ENCODE measurements around the gene ZNF335.
A peak's percentile ranks its signal among the peaks of the same experiment; 100 is the strongest.
"Not testable (repeated sequence)": the region's sequence is repeated elsewhere in the genome, so short reads cannot be mapped to it uniquely, and the experiment has no call there.

Gene ZNF335

DNA sequence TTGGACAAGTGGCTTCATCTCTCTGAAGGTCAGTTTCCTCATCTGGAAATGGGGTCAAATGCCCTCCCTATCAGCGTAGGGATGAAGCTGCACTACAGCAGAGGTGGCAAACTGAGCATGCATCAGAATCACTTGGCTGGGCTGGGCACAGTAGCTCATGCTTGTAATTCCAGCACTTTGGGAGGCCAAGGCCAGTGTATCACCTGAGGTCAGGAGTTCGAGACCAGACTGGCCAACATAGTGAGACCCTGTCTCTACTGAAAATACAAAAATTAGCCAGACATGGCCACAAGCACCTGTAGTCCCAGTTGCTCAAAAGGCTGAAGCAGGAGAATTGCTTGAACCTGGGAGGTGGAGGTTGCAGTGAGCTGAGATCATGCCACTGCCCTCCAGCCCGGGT, 30.0 kb upstream of the ZNF335 start:
- no peak for DNase-seq (ENCODE audit: low read depth)

DNA sequence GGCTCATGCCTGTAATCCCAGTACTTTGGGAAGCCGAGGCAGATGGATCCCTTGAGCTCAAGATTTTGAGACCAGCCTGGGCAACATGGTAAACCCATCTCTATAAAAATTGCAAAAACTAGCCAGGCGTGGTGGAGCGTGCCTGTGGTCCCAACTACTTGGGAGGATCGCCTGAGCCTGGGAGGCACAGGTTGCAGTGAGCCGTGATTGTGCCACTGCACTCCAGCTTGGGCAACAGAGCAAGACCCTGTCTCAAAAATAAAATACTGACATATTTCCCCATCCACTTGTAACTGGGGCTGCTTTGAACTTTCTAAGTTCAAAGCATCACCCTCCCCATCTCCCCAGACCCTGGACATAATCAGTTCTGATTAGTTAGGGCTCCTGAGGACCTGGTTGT, 29.5 kb upstream of the ZNF335 start:
- no peak for DNase-seq (ENCODE audit: low read depth)

DNA sequence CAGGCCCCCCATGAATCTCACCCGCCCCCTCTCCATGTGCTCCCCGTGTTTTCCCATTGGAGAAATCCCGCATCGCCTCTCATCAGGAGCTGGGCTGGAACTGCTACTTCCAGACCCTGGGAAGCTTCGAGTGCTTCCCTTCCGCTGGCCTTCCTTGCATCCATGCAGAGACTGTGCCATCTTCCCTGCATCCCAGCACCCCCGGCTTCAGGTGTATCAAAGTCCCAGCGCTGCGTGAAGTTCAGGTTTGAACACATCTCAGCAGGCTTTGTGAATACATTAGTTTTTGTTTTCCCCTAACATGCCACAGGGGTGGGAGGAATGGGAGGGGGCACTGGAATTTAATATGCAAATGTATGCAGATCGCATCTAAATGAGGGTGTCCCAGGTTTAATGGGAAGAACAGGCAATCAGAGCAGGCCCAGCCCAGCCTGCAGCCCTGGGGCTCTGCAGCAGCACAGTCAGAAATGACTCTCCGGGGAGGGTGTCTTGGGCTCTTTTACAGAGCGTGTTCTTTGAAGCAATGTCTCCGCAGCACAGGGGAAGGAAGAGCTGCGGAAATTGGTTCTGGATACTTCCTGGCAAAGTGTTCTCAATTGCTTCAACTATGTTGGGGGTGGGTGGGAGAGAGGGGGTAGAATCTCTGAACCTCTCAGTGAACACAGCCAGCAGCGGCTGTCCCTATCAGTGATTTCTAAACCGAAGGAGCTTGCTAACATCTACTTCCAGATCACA, 28.4 kb upstream of the ZNF335 start:
- DNase-seq (ENCODE audit: low read depth): no peak

DNA sequence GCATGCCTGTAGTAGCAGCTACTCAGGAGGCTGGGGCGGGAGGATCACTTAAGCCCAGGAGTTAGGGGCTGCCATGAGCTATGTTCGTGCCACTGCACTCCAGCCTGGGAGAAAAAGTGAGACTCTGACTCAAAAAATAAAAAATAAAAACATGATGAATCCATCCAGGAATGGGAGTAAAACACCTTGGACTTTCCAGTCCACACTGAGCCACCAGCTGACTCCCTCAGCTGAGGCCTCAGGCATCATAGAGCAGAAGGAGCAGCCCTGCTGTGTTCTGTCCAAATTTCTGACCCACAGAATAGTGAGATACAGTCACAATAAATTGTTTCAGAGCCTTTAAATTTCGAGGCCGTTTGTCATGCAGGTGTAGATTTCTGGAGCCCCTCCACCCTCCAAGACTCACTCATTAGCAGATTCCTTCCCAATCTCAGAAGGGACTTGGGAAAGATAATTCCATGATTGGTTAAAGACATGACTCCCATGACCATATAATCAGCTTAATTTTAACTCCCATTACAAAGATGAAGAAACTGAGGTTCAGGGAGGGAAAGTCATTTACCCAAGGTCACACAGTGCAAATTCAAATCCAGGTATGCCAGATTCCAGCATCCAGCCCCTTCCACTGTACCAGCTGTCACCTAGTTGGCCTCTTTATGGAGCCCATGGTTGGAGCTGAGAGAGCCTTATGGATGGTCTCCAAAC, 27.7 kb upstream of the ZNF335 start:
- no peak for DNase-seq (ENCODE audit: low read depth)

DNA sequence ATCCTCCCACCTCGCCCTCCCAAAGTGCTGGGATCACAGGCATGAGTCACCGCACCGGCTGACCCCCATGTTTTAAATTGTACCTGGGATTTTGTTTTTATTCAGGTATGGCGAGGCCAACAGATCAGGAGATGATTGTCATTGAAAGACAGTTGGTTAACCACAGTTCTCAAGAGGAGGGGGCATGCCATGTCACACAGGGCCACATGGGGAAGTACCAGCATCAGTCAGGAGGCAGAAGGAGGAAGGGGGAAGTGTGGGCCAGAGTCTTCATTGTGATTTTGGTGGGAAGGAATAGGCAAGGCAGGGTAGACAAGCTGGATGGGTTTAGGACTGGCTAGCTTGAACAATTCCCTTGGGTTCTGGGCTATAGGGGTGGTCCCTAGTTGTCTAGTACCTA, 26.8 kb upstream of the ZNF335 start:
- no peak for DNase-seq (ENCODE audit: low read depth)

DNA sequence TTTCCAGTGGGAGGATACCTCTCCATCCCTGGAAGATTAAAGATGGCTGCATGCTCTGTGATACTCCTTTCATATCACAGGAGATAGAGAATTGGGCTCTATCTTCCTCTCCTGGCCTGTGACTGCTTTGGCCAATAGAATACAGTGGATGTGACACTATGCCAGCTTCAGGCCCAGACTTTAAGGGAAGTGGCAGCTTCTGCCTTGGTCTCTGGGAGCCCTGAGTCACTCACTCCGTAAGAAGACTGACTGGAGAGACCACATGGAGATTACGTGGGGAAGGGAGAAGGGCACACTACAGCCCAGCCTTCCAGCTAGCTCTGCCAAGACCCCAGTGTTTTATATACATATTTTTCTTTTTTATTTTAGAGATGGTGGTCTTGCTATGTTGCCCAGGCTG, 26.3 kb upstream of the ZNF335 start:
- no peak for DNase-seq (ENCODE audit: low read depth)

DNA sequence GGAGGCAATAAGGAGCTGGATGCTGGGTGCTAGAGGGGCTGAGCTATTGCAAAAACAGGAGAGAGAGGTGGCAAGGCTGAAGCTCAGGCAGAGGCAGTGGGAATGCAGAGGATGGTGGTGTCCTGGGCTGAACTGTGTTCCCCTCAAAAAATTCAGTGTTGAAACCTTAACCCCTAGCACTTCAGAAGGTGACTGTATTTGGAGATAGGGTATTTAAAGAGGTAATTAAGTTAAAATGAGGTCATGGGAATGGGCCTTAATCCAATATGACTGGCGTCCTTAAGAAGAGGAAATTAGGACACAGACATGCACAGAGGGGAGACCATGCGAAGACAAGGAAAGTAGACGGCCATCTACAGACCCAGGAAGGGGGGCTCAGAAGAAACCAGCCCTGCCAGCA, 25.2 kb upstream of the ZNF335 start:
- no peak for DNase-seq (ENCODE audit: low read depth)

DNA sequence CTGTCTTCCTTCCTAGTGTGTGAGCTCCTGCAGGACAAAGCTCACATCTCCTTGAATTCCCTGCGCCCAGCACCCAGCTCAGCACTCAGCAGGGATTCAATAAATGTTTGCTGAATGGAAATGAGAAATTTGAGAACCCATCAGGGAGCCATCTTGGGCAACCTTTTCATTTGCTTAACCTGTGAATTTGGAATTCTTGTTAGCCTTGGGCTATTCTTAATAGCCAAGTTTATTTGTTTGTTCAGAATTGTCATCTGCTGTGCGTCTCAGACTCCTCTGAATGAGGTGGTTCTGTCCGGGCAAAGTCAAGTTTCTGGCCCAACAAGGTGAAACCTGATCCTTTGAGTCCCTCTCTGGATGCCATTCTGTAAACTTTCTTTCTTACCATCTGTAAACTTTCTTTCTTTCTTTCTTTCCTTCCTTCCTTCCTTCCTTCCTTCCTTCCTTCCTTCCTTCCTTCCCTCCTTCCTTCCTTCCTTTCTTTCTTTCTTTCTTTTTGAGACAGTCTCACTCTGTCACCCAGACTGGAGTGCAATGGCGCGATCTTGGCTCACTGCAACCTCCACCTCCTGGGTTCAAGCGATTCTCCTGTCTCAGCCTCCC, 23.6 kb upstream of the ZNF335 start:
- not testable (repeated sequence) for DNase-seq (ENCODE audit: low read depth)

DNA sequence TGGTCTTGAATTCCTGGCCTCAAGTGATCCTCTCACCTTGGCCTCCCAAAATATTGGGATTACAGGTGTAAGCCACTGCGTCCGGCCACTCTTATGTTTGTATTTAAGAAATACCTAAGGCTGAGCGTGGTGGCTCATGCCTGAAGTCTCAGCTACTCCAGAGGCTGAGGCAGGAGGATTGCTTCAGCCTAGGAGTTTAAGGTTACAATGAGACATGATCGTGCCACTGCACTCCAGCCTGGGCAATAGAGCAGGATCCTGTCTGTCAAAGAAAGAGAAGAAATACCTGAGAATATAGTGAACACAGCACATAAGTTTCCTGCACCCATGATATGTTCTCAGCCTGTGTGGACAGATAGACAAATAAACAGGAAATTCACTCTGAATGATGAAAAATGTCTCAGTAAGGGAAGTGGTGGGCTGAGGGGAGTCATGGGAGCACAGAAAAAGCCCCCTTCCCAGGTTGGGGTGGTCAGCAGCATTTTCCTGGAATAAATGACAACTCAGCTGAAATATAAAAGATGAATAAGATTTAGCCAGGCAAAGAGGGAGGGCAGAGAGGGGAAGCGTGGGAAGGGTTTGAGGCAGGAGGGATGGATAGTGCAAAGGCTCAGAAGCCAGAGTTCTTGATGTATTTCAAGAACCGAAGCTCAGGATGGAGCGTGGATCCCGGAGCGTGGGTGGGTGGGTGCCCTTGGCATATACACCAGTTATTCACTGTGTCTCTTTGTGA, 22.9 kb upstream of the ZNF335 start:
- DNase-seq (ENCODE audit: low read depth): no peak

DNA sequence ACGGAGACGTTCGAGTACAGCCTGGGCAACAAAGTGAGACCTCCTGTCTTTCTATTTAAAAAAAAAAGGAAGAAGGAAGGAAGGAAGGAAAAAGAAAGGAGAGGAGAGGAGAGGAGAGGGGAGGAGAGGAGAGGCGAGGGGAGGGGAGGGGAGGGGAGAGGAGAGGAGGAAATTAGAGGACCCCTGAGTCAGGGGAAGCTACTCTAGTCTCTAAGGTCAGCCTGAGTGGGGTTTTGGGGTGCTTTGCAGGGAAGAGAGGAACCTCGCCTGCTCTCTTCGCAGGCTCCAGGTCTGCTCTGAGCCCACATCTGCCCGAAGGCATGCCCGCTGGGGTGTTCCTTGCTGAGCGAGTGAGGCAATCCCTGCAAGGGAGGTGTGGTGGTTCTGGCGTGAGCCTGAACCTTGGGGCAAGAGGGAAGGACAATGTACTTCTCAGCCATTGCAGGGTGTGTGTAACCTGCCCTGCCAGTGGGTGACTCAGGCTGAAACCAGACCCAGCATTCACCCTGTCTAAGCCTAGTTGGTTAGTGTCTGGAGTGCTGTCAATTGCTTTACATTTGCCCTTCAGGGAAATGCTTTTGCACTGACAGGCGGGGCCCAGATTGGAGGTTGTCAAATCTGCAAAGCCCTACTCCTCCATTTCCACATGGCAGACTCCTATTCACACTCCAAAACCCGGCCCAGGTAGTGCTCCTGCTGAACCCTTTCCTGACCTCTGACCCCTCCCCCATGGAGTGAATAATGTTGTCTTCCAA, 21.4 kb upstream of the ZNF335 start:
- no peak for DNase-seq (ENCODE audit: low read depth)

DNA sequence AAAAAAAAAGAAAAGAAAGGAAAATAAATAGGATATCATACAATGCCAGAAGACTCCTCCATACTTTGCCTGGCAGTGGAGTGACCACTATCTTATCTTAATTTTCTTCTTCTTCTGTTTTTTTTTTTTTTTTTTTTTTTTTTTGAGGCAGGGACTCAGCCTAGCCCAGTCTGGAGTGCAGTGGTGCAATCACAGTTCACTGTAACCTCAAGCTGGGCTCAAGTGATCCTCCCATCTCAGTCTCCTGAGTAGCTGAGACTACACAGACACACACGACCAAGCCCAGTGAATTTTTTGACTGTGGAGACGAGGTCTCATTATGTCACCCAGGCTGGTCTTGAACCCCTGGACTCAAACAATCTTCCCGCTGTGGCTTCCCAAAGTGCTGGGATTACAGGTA, 19.6 kb upstream of the ZNF335 start:
- no peak for DNase-seq (ENCODE audit: low read depth)

DNA sequence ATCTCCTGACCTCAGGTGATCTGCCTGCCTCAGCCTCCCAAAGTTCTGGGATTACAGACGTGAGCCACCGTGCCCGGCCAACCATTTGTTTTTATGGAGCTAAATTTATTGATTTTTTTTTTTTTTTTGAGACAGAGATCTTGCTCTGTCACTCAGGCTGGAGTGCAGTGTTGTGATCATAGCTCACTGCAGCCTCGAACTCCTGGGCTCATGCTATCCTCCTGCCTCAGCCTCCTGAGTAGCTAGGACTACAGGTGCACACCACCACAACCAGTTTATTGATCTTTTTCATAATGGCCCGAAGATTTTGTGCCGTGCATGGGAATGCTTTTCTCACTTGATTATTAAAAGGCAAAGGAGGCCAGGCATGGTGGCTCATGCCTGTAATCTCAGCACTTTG, 16.8 kb upstream of the ZNF335 start:
- not testable (repeated sequence) for DNase-seq (ENCODE audit: low read depth)

DNA sequence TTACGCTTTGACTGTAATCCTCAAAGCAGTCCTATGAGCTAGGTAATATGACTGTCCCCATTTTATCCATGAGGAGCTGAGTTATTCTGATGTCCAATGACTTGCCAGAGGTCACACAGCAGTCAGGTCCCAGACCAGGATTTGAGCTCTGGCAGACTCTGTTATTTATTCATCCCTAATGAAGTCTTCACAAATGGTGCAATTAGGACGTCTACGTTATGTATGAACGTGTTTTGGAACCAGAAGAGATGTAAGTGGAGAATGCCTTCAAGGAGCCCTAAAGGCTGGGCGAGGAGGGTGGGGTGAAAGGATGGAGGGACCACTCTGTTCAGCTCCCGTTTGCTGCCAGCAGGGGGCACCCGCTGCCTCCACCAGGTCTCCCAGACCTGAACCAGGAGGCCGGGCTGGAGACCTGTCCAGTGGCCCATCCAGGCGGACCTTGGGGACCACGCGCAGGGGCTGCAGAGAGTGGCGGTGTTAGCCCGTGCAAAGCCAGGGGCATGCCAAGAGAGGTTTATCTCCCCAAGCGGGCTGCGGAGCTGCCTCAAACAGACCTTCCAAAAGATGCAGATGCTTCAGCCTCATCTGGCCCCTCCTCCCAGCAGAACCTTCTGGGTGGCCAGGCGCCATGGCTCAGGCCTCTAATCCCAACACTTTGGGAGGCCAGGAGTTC, 15.2 kb upstream of the ZNF335 start:
- DNase-seq (ENCODE audit: low read depth): peak; percentile 68

DNA sequence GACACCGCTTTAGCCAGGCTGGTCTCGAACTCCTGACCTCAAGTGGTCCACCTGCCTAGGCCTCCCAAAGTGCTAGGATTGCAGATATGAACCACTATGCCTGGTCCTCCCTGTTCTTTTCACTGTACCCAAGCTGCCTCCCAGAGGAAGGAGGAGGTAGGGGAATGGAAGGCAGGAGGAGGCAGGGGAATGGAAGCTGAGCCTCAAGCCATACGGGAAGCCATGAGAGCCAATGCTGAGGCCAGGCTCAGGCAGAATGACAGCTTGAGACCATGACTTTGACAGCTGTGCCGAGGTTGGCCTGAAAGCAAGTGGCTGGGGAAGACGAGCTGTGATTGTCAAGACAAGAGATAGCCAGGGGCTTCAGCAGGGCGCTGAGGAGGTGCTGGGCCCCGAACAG, 13.6 kb upstream of the ZNF335 start:
- no peak for DNase-seq (ENCODE audit: low read depth)

DNA sequence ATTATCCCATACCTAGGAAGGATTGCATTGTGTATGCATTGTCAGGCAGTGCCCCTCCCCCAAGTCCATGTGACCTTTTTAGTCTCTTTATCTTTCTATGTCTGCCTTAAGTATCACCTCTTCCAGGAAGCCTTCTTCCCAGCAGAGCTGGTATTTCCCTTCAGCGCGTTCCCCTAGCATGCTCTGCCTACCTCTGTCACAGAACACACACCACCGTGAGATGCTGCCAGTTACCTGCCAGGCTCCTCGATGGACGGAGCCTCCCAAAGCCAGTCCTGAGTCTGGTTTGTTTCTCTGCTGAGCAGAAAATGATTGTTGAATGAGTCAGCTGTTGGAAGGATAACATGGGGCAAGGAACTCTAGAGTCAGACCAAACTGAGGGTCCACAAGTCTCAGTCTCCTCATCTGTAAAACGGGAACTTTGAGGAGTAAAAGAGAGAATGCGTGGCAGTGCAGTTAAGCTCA, 11.3 kb upstream of the ZNF335 start:
- no peak for DNase-seq (ENCODE audit: low read depth)

DNA sequence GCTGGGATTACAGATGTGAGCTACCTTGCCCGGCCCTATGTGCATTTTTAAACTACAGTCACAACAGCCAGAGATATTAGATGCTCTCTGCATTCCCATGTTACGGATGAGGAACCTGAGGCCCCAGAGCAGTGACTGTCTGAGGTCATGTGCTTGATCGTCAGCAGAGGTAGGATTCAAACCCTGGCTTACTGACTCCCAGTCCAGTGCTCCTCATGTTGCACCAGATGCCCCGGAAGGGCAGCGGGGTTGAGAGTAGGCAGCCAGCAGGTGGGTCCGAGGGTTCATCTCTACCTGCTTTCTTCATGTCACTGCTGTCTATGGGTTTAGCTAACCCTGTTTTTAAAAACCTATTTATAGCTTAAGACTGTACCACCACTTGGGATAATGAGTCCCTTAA, 9.3 kb upstream of the ZNF335 start:
- no peak for DNase-seq (ENCODE audit: low read depth)

DNA sequence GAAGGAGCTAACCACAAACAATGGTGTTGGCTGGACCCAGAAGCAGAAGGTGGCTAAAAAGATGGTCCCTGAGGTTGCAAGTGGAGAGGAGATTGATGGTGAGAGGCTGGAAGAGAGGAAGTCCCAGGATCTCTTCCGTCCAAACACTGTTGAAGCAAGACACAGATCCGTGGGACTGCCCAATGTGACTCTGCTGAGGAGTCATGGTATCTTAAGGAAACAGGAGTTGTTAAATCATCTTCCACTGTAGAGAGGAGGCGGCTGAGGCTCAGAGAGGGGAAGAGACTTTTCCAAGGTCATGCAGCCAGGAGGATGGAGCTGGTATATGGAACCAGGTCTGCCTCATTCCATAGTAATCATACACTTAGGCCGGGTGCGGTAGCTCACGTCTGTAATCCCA, 4.1 kb upstream of the ZNF335 start:
- no peak for DNase-seq (ENCODE audit: low read depth)

DNA sequence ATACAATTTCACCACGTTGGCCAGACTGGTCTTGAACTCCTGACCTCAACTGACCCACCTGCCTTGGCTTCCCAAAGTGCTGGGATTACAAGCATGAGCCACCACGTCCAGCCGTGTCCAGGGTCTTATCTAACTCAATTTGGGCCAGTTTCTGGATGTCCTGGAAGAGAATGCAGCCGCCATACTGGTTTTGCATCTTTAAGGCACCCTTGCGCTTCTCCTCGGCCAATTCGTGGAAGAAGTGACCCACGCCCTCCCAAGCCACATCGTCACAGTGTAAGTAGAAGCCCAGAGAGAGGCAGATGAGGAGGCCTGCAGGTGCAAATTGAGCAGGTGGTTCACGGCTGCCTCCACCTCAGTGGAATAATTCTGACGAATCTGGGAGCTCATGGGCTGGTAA, 3.7 kb upstream of the ZNF335 start:
- DNase-seq (ENCODE audit: low read depth): no peak

DNA sequence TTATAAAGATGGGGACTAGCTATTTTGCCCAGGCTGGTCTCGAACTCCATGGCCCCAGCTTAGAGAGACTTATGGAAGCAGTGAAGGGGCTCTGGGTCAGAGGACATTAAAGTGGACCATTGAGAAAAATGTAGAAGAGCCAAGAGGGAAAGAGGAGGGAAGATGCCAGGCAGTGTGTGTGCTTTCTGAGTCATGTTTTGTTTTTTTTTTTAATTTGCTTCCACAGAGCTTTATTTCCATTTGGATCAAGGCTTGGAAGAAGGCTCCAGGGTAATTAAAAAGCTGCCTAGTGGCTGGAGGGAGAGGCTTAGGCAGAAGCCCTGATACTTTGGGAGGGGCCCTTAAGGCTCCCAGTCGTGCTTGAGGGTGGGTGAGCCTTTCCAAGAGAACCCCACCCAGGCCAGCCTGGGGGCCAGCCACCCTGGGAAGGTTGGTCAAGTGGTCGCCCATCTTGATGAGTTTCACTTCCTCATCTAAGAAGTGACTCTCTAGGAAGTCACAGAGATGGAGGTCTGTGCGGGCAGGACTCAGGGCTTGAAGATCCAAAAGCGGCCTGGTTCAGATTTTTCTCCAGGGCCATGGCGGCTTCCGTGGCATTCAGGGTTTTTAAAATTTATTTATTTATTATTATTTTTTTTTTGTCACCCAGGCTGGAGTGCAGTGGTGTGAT, 3.0 kb upstream of the ZNF335 start:
- DNase-seq (ENCODE audit: low read depth): no peak

DNA sequence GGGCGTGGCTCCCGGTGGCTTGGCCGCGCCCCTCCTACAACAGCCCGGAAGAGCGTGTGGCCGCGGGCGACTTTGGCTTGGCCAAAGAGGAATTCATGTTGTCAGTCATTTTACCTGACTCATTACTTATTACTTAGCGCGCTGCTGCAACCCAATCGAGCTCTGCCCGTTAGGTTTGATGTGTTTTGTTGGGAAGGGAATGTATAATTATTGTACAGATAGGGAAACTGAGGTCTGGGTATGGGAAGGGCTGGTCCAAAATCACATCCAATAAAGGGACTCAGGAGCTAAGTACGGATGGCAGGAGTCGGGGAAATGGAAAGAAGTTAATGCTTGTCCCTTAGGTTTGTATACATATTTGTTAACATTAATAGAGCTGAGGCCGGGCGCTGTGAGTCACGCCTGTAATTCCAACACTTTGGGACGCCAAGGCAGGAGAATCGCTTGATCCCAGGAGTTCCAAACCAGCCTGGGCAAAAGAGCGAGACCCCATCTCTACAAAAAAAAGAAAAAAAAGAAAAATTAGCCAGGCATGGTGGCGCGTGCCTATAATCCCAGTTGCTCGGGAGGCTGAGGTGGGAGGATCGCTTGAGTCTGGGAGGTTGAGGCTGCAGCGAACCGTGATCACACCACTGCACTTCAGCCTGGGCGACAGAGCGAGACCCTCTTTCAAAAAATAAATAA, 639 bp upstream of the ZNF335 start:
- no peak for DNase-seq (ENCODE audit: low read depth)

DNA sequence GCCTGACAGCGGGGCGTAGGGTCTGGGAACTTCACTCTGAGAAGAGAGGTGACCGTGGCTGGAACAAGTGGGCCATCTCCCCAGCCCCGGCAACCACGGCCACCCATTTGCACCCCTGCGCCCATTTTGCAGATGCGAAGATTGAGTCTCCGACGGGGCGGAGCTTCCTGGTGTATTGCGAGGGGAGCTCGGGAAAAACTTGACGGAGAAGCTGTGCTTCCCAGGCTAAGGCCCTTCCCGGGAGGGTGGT, 653 bp downstream of the ZNF335 start:
- no peak for DNase-seq (ENCODE audit: low read depth)
